Measurements from ENCODE around the gene CBR3. TPM values are rescaled to one million over a fixed set of nuclear protein-coding genes. Genes with fewer than 3 reads are reported as not detected.

The CBR3 gene
- total RNA-seq, 1 experiment from 2014 or later: 1.7 TPM

DNA sequence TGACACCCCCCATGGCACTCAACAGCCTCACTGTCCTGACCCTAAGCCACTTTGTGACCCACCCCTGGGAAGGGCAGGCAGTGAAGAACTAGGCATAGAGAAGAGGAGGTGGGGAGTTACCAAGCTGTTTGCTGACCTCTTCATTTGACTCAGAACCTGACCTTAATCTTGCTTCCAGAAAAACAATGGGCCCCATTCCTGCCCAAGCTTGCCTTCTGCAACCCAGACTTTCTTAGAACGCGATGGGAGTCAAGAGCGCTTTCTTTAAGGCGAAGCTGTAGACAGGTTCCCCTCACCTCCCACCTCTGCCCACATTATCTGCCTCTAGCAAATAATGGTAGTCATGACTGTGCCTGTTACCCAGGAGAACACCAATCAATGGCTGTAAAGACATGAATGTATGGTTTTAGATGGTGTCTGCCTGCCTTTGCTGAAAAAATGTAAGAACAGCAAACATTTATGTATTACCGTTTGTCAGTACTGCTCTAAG, 8.2 kb upstream of the CBR3 start:
- Histone ChIP-seq H3K9ac (ENCODE audit: low read length) (no peak overlapping the region), H3K79me2 (ENCODE audit: insufficient read depth, low read length) (no peaks in the 10 kb centered on the region), H2AFZ (ENCODE audit: low read depth, low read length, poor library complexity, severe bottlenecking) (no peak overlapping the region), H3K27me3 (ENCODE audit: insufficient read depth, low read length) (no peaks in the 10 kb centered on the region), H3K9me2 (ENCODE audit: insufficient read depth) (no peaks in the 10 kb centered on the region), H4K20me1 (ENCODE audit: insufficient read depth) (no peaks in the 10 kb centered on the region), H3K9me3 (ENCODE audit: control insufficient read depth in 1 of 2, insufficient read depth in 1 of 2, low read depth in 1 of 2, low read length in 2 of 2) (no peaks in the 10 kb centered on the region), H3K4me1 (ENCODE audit: control insufficient read depth in 1 of 2, insufficient read depth in 2 of 2, low read length in 2 of 2) (peaks cover 7 to 22% of the 10 kb centered on the region in 2 experiments; a peak in 3 of 4 replicates), H3K36me3 (ENCODE audit: control insufficient read depth in 1 of 2, insufficient read depth in 2 of 2, low read length in 2 of 2) (no peaks in the 10 kb centered on the region), H3K27ac (ENCODE audit: low read depth, low read length) (no peak overlapping the region), H3K4me3 (replicated peaks in 1 of 2; ENCODE audit: low read depth in 1 of 2, low read length in 2 of 2) (no peak overlapping the region), H3K4me2 (ENCODE audit: low read length) (no peak overlapping the region)
- intact Hi-C loops (cut with micrococcal nuclease): no loop called here
- CTCF ChIA-PET: interaction anchor here (1.5 kb wide), 2 partner anchors 14 to 26 kb away, joined by 3 to 5 read pairs; no protein-coding TSS in a partner anchor
- no peak for ATAC-seq
- RAD21 ChIA-PET (ENCODE audit: low non-redundant PET in 1 of 2, low total read pairs in 2 of 2, uncharacterized antibody in 2 of 2, unreplicated experiment in 2 of 2): no interaction called here
- POLR2A ChIA-PET: no interaction called here
- TF ChIP-seq, protein P1, sequence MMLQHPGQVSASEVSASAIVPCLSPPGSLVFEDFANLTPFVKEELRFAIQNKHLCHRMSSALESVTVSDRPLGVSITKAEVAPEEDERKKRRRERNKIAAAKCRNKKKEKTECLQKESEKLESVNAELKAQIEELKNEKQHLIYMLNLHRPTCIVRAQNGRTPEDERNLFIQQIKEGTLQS (IDR thresholded peaks at IDR 0.05): no peak
- TF ChIP-seq CEBPB (IDR thresholded peaks at IDR 0.05; ENCODE audit: low read depth): no peak
- TF ChIP-seq ELF1 (IDR thresholded peaks at IDR 0.05; ENCODE audit: borderline replicate concordance, low read depth): no peak
- TF ChIP-seq JUND (IDR thresholded peaks at IDR 0.05): no peak
- no peak for TF ChIP-seq CBX3 (IDR thresholded peaks at IDR 0.05; ENCODE audit: low read depth)
- TF ChIP-seq SP1 (IDR thresholded peaks at IDR 0.05; ENCODE audit: low read depth): no peak
- TF ChIP-seq ZNF274 (IDR thresholded peaks at IDR 0.05; ENCODE audit: low read depth, low read length): no peak
- DNase-seq (ENCODE audit: low read depth, low spot score): no peak
- BruUV-seq (replicated peaks): no TSS peak

DNA sequence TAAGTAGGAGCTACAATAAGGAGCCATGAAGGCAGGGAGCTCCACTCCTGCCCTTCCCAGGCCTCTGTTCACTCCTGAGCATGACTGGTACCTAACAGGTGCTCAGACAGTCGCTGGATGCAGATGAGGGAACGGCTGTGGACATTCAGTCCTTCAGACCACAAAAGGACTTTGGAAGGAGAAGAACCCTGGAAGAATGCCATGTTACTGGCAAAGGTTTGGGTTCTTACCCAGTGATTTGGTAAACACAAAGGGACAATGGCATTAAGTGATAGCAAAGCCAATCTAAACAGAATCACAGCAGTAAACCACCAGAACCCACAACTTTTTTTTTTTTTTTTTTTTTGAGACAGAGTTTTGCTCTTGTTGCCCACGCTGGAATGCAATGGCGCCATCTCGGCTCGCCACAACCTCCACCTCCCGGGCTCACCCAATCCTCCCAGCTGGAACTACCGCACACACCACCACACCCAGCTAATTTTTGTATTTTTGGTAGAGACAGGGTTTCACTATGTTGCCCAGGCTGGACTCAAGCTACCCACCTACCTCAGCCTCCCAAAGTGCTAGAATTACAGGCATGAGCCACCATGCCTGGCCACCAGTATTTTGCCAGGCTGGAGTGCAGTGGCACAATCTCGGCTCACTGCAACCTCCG, 7.5 kb upstream of the CBR3 start:
- POLR2A ChIA-PET: interaction anchor here (0.6 kb wide), 1 partner anchor 10 kb away, joined by 3 read pairs; no protein-coding TSS in a partner anchor
- no peak overlapping the region for H3K27ac ChIP-seq (ENCODE audit: low read depth, low read length)
- CTCF ChIA-PET: no interaction called here

More for the DNA sequence above, 7.5 kb upstream of the CBR3 start:
- Histone ChIP-seq H3K4me3 (replicated peaks in 1 of 2; ENCODE audit: low read depth in 1 of 2, low read length in 2 of 2) (no peak overlapping the region), H3K9ac (ENCODE audit: low read length) (no peak overlapping the region), H3K79me2 (ENCODE audit: insufficient read depth, low read length) (no peaks in the 10 kb centered on the region), H3K4me1 (ENCODE audit: control insufficient read depth in 1 of 2, insufficient read depth in 2 of 2, low read length in 2 of 2) (peaks cover 7 to 22% of the 10 kb centered on the region in 2 experiments; a peak in 3 of 4 replicates), H3K9me2 (ENCODE audit: insufficient read depth) (no peaks in the 10 kb centered on the region), H4K20me1 (ENCODE audit: insufficient read depth) (no peaks in the 10 kb centered on the region), H3K9me3 (ENCODE audit: control insufficient read depth in 1 of 2, insufficient read depth in 1 of 2, low read depth in 1 of 2, low read length in 2 of 2) (no peaks in the 10 kb centered on the region), H2AFZ (ENCODE audit: low read depth, low read length, poor library complexity, severe bottlenecking) (no peak overlapping the region), H3K27me3 (ENCODE audit: insufficient read depth, low read length) (no peaks in the 10 kb centered on the region), H3K4me2 (ENCODE audit: low read length) (no peak overlapping the region), H3K36me3 (ENCODE audit: control insufficient read depth in 1 of 2, insufficient read depth in 2 of 2, low read length in 2 of 2) (no peaks in the 10 kb centered on the region)
- ATAC-seq: no peak
- intact Hi-C loops (cut with micrococcal nuclease): no loop called here
- no peak for DNase-seq (ENCODE audit: low read depth, low spot score)
- RAD21 ChIA-PET (ENCODE audit: low non-redundant PET in 1 of 2, low total read pairs in 2 of 2, uncharacterized antibody in 2 of 2, unreplicated experiment in 2 of 2): no interaction called here
- no TSS peak for BruUV-seq (replicated peaks)
- TF ChIP-seq, protein P1 (IDR thresholded peaks at IDR 0.05): no peak
- TF ChIP-seq TCF7L2 (IDR thresholded peaks at IDR 0.05; ENCODE audit: borderline replicate concordance, extremely low read depth, insufficient read depth, insufficient read length): no peak
- TF ChIP-seq CEBPB (IDR thresholded peaks at IDR 0.05; ENCODE audit: low read depth): no peak
- TF ChIP-seq ELF1 (IDR thresholded peaks at IDR 0.05; ENCODE audit: borderline replicate concordance, low read depth): no peak
- no peak for TF ChIP-seq ZFX (IDR thresholded peaks at IDR 0.05)
- no peak for TF ChIP-seq FOSL1 (IDR thresholded peaks at IDR 0.05; ENCODE audit: low read depth)
- TF ChIP-seq, protein P2, sequence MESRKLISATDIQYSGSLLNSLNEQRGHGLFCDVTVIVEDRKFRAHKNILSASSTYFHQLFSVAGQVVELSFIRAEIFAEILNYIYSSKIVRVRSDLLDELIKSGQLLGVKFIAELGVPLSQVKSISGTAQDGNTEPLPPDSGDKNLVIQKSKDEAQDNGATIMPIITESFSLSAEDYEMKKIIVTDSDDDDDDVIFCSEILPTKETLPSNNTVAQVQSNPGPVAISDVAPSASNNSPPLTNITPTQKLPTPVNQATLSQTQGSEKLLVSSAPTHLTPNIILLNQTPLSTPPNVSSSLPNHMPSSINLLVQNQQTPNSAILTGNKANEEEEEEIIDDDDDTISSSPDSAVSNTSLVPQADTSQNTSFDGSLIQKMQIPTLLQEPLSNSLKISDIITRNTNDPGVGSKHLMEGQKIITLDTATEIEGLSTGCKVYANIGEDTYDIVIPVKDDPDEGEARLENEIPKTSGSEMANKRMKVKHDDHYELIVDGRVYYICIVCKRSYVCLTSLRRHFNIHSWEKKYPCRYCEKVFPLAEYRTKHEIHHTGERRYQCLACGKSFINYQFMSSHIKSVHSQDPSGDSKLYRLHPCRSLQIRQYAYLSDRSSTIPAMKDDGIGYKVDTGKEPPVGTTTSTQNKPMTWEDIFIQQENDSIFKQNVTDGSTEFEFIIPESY (IDR thresholded peaks at IDR 0.05; ENCODE audit: extremely low read depth, insufficient replicate concordance, low read length): no peak
- TF ChIP-seq EZH2phosphoT487 (IDR thresholded peaks at IDR 0.05; ENCODE audit: borderline replicate concordance): no peak
- no peak for TF ChIP-seq POLR2A (IDR thresholded peaks at IDR 0.05; ENCODE audit: borderline replicate concordance, extremely low read depth, insufficient read depth, insufficient read length)
- TF ChIP-seq SP1 (IDR thresholded peaks at IDR 0.05; ENCODE audit: low read depth): no peak

All from HCT116 (cell line).